GM12801 (cell line): ENCODE data around the gene RANBP3L.

Experiments
- TF ChIP-seq, protein P1 (sequence below): IDR thresholded peaks from one replicate; pipeline ENCODE4 v1.5.1; 2011; ENCODE audit warnings: control low read depth; ENCODE audit not compliant: insufficient read length; ENCODE audit errors: extremely low read depth

RANBP3L gene

DNA sequence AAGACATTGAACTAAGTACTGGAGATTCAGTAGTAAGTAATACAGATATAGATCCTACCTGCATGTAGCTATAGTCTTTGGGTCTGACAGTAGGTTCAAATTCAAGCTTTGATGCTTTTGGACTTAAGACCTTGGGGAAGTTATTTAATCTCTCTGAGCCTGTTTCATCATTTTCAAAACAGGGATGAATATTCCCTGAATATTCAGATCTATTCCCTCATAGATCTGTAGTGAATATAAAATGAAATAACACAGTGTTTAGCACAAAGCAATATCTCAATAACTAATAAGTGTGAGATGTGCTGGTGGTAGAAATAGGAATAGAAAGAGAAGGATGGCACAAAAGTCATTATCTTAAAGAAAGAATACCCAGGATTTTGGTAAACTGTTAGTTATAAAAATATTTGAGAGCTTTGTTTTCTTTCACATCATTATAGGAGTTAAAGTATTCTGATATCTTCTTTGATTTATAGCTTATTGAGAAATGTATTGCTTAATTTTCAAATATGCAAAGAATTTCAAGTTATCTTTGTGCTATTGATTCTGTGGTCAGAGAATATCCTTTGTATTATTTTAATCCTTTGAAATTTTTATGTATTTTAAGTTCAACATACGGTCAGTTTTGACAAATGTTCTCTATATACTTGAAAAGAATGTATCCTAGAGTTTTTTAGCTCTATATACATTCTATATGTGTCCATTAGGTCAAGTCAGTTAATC, 11.4 kb upstream of the RANBP3L start:
- TF ChIP-seq, protein P1, sequence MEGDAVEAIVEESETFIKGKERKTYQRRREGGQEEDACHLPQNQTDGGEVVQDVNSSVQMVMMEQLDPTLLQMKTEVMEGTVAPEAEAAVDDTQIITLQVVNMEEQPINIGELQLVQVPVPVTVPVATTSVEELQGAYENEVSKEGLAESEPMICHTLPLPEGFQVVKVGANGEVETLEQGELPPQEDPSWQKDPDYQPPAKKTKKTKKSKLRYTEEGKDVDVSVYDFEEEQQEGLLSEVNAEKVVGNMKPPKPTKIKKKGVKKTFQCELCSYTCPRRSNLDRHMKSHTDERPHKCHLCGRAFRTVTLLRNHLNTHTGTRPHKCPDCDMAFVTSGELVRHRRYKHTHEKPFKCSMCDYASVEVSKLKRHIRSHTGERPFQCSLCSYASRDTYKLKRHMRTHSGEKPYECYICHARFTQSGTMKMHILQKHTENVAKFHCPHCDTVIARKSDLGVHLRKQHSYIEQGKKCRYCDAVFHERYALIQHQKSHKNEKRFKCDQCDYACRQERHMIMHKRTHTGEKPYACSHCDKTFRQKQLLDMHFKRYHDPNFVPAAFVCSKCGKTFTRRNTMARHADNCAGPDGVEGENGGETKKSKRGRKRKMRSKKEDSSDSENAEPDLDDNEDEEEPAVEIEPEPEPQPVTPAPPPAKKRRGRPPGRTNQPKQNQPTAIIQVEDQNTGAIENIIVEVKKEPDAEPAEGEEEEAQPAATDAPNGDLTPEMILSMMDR = no peak

DNA sequence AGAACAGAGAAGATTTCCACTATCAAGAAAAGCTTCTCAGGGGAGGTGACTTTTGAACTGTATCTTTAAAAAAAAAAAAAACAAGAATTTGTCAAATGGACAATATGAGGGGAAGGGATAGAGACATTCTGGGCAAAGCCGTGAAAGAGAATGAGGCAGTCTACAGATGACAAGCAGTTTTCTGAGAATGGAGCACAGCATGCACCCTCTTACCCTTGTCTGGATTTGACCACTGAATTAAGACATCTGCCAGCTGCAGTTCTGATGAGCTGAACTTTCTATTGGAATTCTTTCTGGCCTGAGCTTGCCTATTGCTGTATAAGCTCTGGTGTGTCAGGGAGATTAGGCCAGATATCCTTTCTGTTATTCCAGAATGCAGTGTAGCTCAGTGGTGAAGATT, 10.3 kb upstream of the RANBP3L start:
- TF ChIP-seq, protein P1 = no peak

DNA sequence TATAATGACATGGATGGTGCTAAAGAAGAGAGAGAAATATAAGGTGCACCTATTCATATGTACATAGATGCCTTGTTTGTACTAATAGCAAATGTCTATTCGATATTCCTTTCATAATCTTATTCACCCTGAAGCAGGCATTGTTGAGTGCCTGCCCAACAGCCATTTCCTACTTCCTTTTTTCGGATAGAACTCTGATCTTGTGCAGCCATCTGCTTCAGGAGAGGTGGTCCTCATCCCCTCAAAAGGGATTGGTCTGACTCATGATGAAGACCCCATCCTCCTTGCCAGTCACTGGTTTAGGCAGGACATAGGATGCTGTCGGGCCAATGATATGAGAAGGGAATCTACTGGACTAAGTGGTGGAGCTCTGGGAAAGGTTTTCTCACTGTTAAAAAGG, 8.4 kb upstream of the RANBP3L start:
- TF ChIP-seq, protein P1 = no peak

DNA sequence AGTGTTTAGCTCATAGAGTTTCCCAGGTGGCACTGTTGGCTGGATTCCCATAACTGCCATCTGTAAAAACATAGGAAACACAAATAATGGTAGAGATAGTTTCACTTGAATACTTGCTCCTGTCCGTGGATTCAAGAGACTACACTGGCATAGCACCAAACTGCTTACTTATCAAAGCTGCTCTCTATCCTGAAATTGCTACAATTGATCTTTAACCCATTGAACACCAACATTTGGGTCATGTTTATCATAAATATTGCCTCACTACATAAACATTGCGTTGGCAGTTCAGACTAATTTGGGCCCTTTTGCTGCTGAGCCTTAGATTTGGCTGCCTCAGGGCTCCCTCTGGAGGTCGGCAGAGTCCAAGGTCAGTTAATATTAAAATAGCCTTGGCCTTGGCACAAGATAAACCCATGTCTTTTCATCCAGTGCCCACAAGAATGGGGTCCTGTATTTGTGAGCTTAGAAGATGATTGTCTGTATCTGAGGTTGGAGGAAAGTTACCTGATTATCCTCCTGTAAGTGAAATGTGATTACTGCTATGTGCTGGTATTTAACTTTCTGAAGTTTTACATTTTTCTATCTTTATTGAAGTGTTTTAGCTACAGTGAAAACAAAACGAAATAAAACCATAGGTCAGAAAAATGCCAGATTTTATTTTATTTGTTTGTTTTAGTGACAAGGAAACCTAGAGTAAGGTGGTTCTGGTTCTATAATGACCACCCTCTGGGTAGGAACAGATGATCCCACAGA, 4.0 kb upstream of the RANBP3L start:
- TF ChIP-seq, protein P1 = no peak

DNA sequence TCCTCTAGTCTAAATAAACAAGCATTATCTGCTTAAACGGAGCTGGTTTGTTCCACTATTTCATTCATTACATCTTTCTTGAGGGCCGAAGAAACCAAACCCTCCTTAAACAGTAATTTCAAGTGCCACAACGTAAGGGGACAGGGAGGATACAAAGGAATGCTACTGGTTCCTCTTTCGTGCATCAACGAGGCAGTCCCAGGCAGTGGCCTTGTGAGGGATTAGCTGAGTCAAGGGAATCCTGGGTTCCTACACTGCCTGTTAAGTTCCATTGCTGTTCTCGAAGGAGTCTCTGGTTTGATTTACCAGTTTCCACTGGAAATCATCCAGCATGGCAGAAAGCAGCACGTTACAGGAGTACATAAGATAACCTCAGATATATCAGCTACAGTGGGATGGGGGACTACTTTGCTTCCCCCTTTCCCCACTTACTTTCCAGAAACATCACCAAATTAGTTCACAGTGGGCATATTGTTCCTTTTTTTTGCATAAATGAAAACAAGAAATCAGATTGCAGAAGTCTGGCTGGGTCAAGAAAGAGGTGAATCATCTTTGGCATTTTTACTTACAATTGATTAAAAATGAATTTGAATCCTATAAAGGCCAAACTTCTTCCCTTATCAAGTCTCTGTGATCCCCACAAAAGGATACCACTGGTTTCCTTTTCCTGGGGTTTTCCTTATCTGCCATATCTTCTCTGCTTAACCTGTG, 2.5 kb upstream of the RANBP3L start:
- TF ChIP-seq, protein P1 = no peak

DNA sequence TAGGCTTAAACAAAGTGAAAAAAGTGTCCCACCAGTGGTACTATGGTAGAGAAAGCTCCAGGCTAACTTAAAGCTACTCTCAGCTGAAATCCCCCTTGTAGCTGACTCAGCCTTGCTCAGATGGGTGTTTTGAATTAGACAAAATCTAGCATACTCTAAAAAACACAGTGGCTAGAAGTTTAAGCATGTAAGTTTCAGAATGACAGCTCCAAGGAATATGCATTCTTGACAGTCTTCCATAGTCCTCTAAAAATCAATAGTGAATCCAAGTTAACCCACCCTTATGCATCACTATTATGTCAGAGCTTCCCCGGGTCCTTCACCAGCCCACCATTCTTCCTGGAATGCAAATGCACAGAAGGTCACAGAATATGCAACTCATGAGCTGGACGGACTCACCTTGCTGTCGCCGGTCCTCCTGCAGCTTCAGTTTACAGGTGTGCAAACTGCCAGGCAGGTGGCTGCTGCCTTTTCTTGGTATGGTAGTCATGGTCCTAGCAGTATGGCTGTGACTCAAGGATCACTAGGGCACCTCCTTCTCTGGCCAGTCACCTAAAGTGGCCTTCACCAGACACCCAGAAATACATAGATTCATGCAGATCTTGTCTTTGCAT, 668 bp downstream of the RANBP3L start:
- TF ChIP-seq, protein P1 = no peak
